RWPE1 (cell line): Measurements from ENCODE around the gene PTPRD.

ENCODE experiments used
- CTCF ChIA-PET: fragments of 350-600 bp; sonication (Branson Sonifier 250); formaldehyde crosslinking; extraction: SDS; loops from one replicate; lab custom pipeline; 2021; lab: Yijun Ruan, JAX
- POLR2A ChIA-PET: fragments of 400-600 bp; formaldehyde crosslinking; extraction: SDS; loops from one replicate; lab custom pipeline; 2020; ENCODE audit warnings: antibody characterized with exemption; ENCODE audit not compliant: low non-redundant PET; lab: Yijun Ruan, JAX
- DNase-seq: peaks from one replicate; pipeline ENCODE4 v3.0.0; 2012; ENCODE audit warnings: low spot score
- H3K27ac ChIP-seq: fragments of 450-650 bp; 2 replicates; pipeline ENCODE4 v1.5.1; 2017
- TF ChIP-seq, protein P1 (sequence below): fragments of 450-650 bp; conservative IDR thresholded peaks from 2 replicates; pipeline ENCODE4 v1.5.1; 2017; ENCODE audit warnings: low read depth, mild to moderate bottlenecking

PTPRD gene

DNA sequence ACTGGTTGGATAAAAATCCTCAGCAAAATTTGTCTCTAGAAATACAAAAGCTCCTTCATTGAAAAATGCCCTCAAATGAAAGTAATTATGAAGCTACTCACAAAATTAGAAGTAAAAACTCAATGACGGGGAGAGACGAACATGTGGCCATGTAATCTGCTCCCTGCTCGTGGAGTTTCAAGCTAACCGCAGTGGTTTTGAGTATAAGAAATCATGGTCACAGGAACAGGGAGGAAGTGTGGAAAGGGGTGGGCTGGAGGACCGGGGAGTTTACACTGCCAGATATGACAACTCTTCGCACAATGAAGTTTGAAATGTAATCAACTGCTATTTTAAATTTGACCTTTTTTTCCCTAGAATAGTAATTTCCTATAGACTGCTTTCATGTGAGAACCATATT is 2047.8 kb downstream of the PTPRD start:
- ChIA-PET CTCF (no interaction called here), POLR2A (no interaction called here)
- DNase-seq: no peak
- no peak overlapping the region for H3K27ac ChIP-seq
- TF ChIP-seq, protein P1, sequence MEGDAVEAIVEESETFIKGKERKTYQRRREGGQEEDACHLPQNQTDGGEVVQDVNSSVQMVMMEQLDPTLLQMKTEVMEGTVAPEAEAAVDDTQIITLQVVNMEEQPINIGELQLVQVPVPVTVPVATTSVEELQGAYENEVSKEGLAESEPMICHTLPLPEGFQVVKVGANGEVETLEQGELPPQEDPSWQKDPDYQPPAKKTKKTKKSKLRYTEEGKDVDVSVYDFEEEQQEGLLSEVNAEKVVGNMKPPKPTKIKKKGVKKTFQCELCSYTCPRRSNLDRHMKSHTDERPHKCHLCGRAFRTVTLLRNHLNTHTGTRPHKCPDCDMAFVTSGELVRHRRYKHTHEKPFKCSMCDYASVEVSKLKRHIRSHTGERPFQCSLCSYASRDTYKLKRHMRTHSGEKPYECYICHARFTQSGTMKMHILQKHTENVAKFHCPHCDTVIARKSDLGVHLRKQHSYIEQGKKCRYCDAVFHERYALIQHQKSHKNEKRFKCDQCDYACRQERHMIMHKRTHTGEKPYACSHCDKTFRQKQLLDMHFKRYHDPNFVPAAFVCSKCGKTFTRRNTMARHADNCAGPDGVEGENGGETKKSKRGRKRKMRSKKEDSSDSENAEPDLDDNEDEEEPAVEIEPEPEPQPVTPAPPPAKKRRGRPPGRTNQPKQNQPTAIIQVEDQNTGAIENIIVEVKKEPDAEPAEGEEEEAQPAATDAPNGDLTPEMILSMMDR: no peak

DNA sequence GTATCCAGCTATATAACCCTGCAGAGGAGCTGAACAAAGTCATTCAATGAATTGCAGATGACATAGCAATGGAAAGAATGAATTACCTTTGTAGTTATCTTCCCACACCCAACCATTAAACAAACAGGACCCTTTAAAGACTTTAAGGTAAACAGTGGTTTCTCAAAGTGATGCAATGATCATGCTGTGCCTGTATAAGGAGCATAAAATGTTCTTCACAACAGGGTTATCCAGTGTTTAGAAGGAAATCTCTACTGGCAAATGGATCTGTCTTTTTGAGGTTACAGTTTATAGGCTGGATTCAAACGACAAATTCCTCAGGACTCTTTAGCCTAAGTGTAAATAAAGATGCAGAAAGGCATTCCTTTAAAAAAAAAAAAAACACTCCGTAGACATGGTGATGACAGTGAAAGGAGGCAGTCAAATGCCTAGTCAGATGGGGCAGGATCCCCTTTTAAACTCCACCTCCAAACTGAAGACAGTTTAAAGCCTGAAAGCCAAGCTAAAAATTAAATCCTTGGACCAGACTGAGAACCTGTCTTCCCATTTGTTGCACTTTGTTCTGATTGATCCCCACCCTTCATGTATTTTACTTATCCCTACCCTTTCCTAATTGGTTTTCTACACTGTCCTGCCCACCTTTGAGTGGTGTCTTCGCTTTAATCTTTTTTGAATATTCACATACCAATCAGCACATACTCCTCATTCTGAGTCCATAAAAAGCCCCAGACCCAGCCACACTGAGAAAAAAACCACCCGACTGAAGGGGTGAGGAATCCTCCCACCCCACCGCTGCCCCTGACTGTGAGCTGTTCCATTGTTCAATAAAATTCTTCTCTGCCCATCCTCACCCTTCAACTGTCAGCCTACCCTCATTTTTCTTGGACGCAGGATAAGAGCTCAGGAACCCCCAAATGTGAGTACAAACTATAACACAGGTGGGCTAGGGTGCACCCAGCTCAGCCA is 2052.0 kb downstream of the PTPRD start:
- no peak overlapping the region for H3K27ac ChIP-seq
- CTCF ChIA-PET: no interaction called here
- POLR2A ChIA-PET: no interaction called here
- no peak for DNase-seq
- TF ChIP-seq, protein P1: no peak

DNA sequence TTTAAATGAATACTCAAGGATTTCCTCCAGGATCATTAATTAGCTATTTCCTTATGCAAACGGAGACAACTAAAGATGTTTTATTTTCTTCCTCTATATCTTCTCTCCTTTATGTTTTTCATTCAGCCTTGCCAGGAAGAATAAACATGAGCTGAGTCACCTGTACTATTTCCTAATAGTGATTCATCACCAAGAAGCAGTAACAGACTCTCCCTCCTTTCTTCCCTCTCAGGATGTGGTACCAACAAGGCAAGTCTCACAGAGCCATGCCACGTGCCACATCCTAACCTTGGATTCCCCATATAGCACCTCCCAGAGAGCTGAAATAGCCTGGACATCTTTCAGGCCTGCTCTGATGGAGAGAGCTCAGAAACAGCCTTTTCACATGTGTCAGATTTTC is 2054.6 kb downstream of the PTPRD start:
- H3K27ac ChIP-seq: no peak overlapping the region
- POLR2A ChIA-PET: no interaction called here
- DNase-seq: peak; percentile 4
- CTCF ChIA-PET: interaction anchor here (0.7 kb wide), 1 partner anchor 384 kb away, joined by 4 read pairs; no protein-coding TSS in a partner anchor
- TF ChIP-seq, protein P1: no peak

DNA sequence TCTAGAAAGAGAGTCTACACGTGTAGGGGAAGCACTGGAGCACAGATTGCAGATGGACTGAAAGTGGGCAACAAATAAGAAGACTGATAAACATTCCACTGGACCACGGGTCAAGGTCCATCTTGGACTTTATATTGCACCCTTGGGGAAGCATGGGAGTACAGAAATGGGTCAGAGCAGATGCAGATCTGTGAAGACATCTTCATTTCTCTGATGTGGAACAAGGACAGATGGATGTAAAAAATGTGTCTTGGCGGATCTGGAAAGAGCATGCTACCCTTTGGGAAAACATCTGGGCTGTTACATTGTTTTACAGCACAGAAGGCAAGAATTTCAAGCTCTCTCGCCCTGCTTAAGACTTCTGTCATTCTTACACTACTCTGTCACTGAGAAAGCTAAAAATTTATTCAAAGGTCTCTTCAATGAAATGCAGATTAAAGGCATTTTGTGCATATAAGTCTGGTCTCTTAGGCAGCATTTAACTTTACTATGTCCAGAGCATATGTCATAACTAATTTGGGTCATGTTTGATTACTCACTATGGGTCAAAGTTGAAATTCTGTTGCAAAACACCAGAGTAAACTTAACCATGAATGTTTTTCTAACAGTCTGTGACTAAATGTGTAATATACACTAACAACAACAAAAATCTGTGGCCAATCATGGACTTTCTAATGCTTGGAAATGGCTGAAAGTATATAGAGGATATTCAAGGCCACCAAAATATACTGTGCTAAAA is 2056.9 kb downstream of the PTPRD start:
- POLR2A ChIA-PET: no interaction called here
- DNase-seq: no peak
- TF ChIP-seq, protein P1: no peak
- CTCF ChIA-PET: no interaction called here
- H3K27ac ChIP-seq: no peak overlapping the region

DNA sequence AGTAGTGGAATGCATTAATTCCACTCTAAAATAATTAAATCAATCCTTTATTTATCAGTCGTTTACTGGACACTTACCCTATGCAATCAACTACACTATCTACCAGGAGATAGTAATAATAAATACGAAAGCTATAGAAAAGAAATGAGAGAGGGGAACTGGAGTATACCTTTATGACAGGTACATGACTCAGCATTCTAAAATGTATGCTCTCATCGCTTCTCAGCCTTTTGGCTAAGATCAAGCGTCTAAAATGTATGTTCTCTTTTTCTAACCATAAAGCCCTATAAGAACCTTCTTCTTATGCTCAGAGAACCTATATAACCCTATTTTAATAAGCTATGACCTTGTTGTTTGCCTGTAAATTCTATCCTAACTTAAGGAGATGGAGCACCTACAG is 2059.4 kb downstream of the PTPRD start:
- DNase-seq: no peak
- ChIA-PET POLR2A (no interaction called here), CTCF (interaction anchor here (0.7 kb wide), 1 partner anchor 706 kb away, joined by 3 read pairs; no protein-coding TSS in a partner anchor)
- H3K27ac ChIP-seq: no peak overlapping the region
- TF ChIP-seq, protein P1: no peak

DNA sequence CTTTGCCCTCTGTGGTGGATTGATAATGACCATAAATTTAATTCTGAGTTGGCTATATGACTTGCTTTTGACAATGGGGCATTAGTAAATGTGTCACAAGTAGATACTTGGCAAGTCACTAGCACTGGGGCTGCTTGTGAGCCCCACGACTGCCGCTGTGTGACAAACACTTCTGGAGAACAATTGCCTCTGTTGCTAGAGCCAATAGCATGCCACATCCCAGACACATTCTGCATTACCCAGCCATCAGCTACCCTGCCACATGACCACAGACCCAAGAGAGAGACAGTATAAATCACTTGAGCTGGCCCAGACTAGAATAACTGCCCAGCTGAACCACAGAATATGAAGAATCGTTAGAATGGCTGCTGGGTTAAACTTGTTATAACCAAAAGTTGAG is 2060.1 kb downstream of the PTPRD start:
- ChIA-PET POLR2A (no interaction called here), CTCF (interaction anchor here (0.7 kb wide), 1 partner anchor 705 kb away, joined by 3 read pairs; no protein-coding TSS in a partner anchor)
- DNase-seq: no peak
- TF ChIP-seq, protein P1: no peak
- H3K27ac ChIP-seq: no peak overlapping the region
